AG04450 (cell line): ENCODE results near the gene ZCCHC10. TPM values are rescaled to one million over a fixed set of nuclear protein-coding genes. Genes with fewer than 3 reads are reported as not detected.
A peak's percentile ranks its signal among the peaks of the same experiment; 100 is the strongest.

Source experiments
- CTCF ChIA-PET: fragments of 300-600, 350-600 bp; formaldehyde crosslinking; extraction: SDS; loops from one replicate; lab custom pipeline; 2022; ENCODE audit warnings: antibody characterized with exemption, inconsistent platforms; lab: Charles Lee
- POLR2A ChIA-PET: fragments of 350-600 bp; formaldehyde crosslinking; extraction: SDS; loops from one replicate; lab custom pipeline; 2021; ENCODE audit warnings: antibody characterized with exemption, inconsistent platforms; lab: Yijun Ruan, JAX
- DNase-seq: peaks from one replicate; pipeline ENCODE4 v3.0.0-alpha.2; 2011; ENCODE audit warnings: low read depth, low spot score
- H3K27ac ChIP-seq: one replicate; pipeline ENCODE4 v1.5.1; 2012; ENCODE audit warnings: low read depth, low read length, control low read depth
- H3K27me3 ChIP-seq: one replicate; pipeline ENCODE4 v1.6.0; 2012; ENCODE audit warnings: low read length; ENCODE audit not compliant: control insufficient read depth, insufficient read depth
- H3K4me3 ChIP-seq: 2 replicates; pipeline ENCODE4 v1.5.1; 2011; ENCODE audit warnings: mild to moderate bottlenecking, low read depth, low read length, control low read depth
- H3K9me3 ChIP-seq: 2 replicates; pipeline ENCODE4 v1.5.1; 2012; ENCODE audit warnings: low read length; ENCODE audit not compliant: control insufficient read depth, insufficient read depth
- polyA plus RNA-seq: library from polyadenylated mRNA; depleted of rRNA; stranded (reverse); fragments of >200 nt; gene quantifications from 2 replicates; pipeline ENCODE4 v1.2.3, GENCODE V29; 2011; rRNA removed
- small RNA-seq: library from RNA; depleted of rRNA; stranded (forward); fragments of <200 nt; gene quantifications from one replicate; pipeline ENCODE3, GENCODE V24; 2012; ENCODE audit warnings: low read depth; ENCODE audit not compliant: insufficient read length
- TF ChIP-seq, protein P1 (sequence below): IDR thresholded peaks from 2 replicates; pipeline ENCODE4 v1.5.1; 2011; ENCODE audit warnings: low read depth, low read length, control low read depth, inconsistent platforms

Gene ZCCHC10
- polyA plus RNA-seq, 1 experiment, result 28.8 TPM

DNA sequence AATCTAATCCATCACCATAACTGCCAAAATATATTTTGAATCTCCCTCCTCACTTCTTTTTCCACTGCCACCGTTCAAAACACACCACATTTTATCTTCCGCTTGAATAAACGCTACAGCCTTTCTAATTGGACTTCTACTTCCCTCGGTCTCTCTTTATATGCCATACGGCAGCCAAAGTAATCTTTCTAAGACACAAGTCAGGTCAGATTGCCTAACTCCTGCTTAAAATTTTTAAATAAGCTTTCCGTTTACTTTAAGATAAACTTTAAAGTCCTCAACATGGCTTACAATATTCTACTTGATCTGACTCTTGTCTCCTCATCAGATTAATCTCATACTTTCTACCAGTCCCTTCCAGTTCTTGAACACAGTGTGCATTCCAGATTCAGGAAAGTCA lies 72.6 kb downstream of the ZCCHC10 start:
- H3K27ac ChIP-seq, result no peak overlapping the region
- DNase-seq, result no peak
- ChIA-PET CTCF (no interaction called here), POLR2A (interaction anchor here (1.5 kb wide), 1 partner anchor 10 kb away, joined by 4 read pairs; the partner anchor contains the start of gene AFF4)
- TF ChIP-seq, protein P1, sequence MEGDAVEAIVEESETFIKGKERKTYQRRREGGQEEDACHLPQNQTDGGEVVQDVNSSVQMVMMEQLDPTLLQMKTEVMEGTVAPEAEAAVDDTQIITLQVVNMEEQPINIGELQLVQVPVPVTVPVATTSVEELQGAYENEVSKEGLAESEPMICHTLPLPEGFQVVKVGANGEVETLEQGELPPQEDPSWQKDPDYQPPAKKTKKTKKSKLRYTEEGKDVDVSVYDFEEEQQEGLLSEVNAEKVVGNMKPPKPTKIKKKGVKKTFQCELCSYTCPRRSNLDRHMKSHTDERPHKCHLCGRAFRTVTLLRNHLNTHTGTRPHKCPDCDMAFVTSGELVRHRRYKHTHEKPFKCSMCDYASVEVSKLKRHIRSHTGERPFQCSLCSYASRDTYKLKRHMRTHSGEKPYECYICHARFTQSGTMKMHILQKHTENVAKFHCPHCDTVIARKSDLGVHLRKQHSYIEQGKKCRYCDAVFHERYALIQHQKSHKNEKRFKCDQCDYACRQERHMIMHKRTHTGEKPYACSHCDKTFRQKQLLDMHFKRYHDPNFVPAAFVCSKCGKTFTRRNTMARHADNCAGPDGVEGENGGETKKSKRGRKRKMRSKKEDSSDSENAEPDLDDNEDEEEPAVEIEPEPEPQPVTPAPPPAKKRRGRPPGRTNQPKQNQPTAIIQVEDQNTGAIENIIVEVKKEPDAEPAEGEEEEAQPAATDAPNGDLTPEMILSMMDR, result no peak
- H3K4me3 ChIP-seq, result no peak overlapping the region
- H3K9me3 ChIP-seq, result no peaks in the 10 kb centered on the region
- no peaks in the 10 kb centered on the region for H3K27me3 ChIP-seq

DNA sequence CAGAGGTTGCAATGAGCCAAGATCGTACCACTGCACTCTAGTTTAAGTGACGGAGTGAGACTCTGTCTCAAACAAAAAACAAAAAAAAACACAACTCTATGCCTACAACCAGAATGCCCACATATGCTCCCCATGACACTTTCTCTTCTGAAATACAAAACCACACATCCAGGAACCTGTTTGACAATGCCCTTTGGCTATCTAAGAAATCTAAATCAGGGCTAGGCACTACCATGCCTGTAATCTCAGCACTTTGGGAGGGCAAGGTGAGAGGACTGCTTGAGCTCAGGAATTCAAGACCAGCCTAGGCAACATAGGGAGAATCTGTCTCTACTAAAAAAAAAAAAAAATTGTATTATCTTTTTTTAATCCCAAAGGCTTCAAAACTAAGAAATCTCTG lies 73.5 kb downstream of the ZCCHC10 start:
- H3K9me3 ChIP-seq, result no peaks in the 10 kb centered on the region
- H3K27ac ChIP-seq, result no peak overlapping the region
- no peak for DNase-seq
- CTCF ChIA-PET, result no interaction called here
- no peak overlapping the region for H3K4me3 ChIP-seq
- TF ChIP-seq, protein P1, result no peak
- POLR2A ChIA-PET, result no interaction called here
- H3K27me3 ChIP-seq, result no peaks in the 10 kb centered on the region

DNA sequence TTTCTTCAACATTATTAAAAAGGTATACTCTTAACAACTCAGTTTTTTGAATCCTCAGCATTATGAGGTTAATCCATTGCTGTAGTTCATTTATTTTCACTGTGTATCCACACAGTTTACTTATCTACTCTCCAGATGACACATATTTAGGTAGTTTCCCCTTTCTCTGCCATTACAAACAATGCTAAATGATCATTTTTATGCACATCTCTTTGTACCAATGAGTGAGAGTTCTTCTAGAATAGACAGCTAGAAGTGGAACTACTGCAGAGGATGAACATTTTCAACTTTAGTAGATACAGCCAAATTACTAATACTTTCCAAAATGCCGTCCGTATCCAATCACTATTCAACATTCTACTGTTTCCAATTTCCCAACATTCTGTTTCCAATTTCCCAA lies 74.5 kb downstream of the ZCCHC10 start:
- TF ChIP-seq, protein P1, result no peak
- POLR2A ChIA-PET, result no interaction called here
- H3K4me3 ChIP-seq, result no peak overlapping the region
- DNase-seq, result no peak
- H3K27ac ChIP-seq, result no peak overlapping the region
- H3K27me3 ChIP-seq, result no peaks in the 10 kb centered on the region
- H3K9me3 ChIP-seq, result no peaks in the 10 kb centered on the region
- CTCF ChIA-PET, result no interaction called here

DNA sequence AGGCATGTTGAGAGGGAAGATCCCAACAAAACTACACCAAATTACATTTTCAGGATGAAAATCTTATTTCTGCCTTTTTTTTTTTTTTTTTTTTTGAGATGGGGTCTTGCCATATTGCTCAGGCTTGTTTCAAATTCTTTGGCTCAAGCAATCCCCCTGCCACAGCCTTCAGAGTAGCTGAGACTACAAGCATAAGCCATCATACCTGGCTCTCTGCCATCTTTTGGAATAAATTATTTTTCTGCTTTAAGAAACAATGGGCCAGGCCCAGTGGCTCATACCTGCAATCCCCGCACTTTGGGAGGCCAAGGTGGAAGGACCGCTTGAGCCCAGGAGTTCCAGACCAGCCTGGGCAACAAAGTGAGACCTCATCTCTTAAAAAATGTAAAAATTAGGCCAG lies 77.2 kb downstream of the ZCCHC10 start:
- ChIA-PET POLR2A (interaction anchor here (0.6 kb wide), 1 partner anchor 78 kb away, joined by 3 read pairs; no protein-coding TSS in a partner anchor), CTCF (interaction anchor here (0.7 kb wide), 1 partner anchor 102 kb away, joined by 4 read pairs; the partner anchor contains the start of gene HSPA4)
- H3K4me3 ChIP-seq, result no peak overlapping the region
- no peak overlapping the region for H3K27ac ChIP-seq
- H3K27me3 ChIP-seq, result no peaks in the 10 kb centered on the region
- no peak for DNase-seq
- TF ChIP-seq, protein P1, result no peak
- H3K9me3 ChIP-seq, result no peaks in the 10 kb centered on the region

DNA sequence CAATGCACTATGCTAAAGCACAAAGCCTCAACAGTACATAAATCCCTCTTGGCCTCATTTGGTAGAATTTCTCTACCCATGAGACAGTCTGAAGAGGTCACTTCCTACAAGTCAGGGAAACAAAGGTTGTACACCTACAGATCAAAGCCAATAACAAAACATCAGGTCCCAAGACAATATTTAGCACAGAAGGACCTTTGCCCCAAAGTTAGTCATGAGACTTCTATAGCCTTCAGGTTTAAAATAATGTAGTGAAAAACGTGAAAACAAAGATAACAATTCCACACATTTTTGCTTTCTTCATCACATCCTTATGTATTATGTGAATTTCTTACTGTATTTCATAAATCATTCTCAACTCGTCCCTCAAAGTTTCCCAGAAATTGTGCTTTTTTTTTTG lies 78.7 kb downstream of the ZCCHC10 start:
- no peak overlapping the region for H3K27ac ChIP-seq
- peak; percentile 6 for DNase-seq

More for the DNA sequence above, 78.7 kb downstream of the ZCCHC10 start:
- TF ChIP-seq, protein P1, result no peak
- H3K27me3 ChIP-seq, result no peaks in the 10 kb centered on the region
- no peak overlapping the region for H3K4me3 ChIP-seq
- no peaks in the 10 kb centered on the region for H3K9me3 ChIP-seq
- CTCF ChIA-PET, result no interaction called here
- POLR2A ChIA-PET, result no interaction called here

Small RNAs within 50 kb of the gene (small RNA-seq; reads per million reads assigned to genes)
- gene AC113410.1, result not detected
- gene AC113410.3, result not detected
- gene ATP6V0E1P1, result not detected
- gene RF00019, result not detected

Other genes starting within 250 kb of the ZCCHC10 start
- 62.4 and 70.0 TPM in 2 replicates for gene SEPTIN8, start 249.3 kb downstream of the ZCCHC10 start, polyA plus RNA-seq
- gene SOWAHA, start 213.2 kb downstream of the ZCCHC10 start, polyA plus RNA-seq, result 0.05 TPM in 1 of 2 replicates, not detected in the other
- 4.5 and 6.0 TPM in 2 replicates for gene SHROOM1, start 195.9 kb downstream of the ZCCHC10 start, polyA plus RNA-seq
- gene GDF9, start 160.1 kb downstream of the ZCCHC10 start, polyA plus RNA-seq, result 0.14 and 0.15 TPM in 2 replicates
- gene UQCRQ, start 159.9 kb downstream of the ZCCHC10 start, polyA plus RNA-seq, result 318 and 329 TPM in 2 replicates
- 0.61 and 0.91 TPM in 2 replicates for gene LEAP2, start 152.9 kb downstream of the ZCCHC10 start, polyA plus RNA-seq
- 57.6 and 62.3 TPM in 2 replicates for gene AFF4, start 62.9 kb downstream of the ZCCHC10 start, polyA plus RNA-seq
- 63.8 and 96.9 TPM in 2 replicates for gene HSPA4, start 25.5 kb upstream of the ZCCHC10 start, polyA plus RNA-seq